Measurements from ENCODE around the gene BLVRA. TPM values are rescaled to one million over a fixed set of nuclear protein-coding genes. Genes with fewer than 3 reads are reported as not detected.
"Not testable (repeated sequence)": the region's sequence is repeated elsewhere in the genome, so short reads cannot be mapped to it uniquely, and the experiment has no call there.

Gene BLVRA
- total and polyA plus RNA-seq, 10 of the 15 experiments (the other 5 are each of a cell fraction or from before 2014, with no cell fraction given) = 63.3 to 198 (median 102) TPM

DNA sequence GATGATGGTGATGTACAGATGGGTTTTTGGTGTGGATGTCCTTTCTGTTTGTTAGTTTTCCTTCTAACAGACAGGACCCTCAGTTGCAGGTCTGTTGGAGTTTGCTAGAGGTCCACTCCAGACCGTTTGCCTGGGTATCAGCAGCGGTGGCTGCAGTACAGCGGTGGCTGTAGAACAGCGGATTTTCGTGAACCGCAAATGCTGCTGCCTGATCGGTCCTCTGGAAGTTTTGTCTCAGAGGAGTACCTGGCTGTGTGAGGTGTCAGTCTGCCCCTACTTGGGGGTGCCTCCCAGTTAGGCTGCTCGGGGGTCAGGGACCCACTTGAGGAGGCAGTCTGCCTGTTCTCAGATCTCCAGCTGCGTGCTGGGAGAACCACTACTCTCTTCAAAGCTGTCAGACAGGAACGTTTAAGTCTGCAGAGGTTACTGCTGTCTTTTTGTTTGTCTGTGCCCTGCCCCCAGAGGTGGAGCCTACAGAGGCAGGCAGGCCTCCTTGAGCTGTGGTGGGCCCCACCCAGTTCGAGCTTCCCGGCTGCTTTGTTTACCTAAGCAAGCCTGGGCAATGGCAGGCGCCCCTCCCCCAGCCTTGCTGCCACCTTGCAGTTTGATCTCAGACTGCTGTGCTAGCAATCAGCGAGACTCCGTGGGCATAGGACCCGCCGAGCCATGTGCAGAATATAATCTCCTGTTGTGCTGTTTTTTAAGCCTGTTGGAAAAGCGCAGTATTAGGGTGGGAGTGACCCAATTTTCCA, 20.0 kb downstream of the BLVRA start:
- CTCF ChIA-PET; H3K4me2 ChIP-seq (ENCODE audit: control insufficient read depth, insufficient read depth); H3K27me3 ChIP-seq (replicated peaks in 1 of 2; ENCODE audit: control insufficient read depth in 2 of 2, insufficient read depth in 2 of 2, low read length in 1 of 2); H4K20me1 ChIP-seq (ENCODE audit: control insufficient read depth, insufficient read depth); SMC1A ChIA-PET (ENCODE audit: uncharacterized antibody, unreplicated experiment); POLR2A ChIA-PET; RAD21 ChIA-PET (ENCODE audit: unreplicated experiment); H2AFZ ChIP-seq (ENCODE audit: control insufficient read depth, low read depth, low read length); BruUV-seq (replicated peaks); DNase-seq (ENCODE audit: low read depth, low spot score); H3K9me3 ChIP-seq (replicated peaks; ENCODE audit: control insufficient read depth, insufficient read depth, low read length); in situ Hi-C loops (cut with MboI); FAIRE-seq; H3K36me3 ChIP-seq (ENCODE audit: control insufficient read depth in 2 of 2, insufficient read depth in 2 of 2, low read length in 1 of 2); ATAC-seq; H3K79me2 ChIP-seq (ENCODE audit: control insufficient read depth, insufficient read depth, low read length); H3K4me1 ChIP-seq (ENCODE audit: control insufficient read depth, insufficient read depth, low read length); H3K9ac ChIP-seq (ENCODE audit: control insufficient read depth, insufficient read depth, low read length); H3K27ac ChIP-seq (ENCODE audit: control insufficient read depth, insufficient read depth); H3K4me3 ChIP-seq; intact Hi-C loops (cut with micrococcal nuclease; ENCODE audit: unreplicated experiment): not testable (repeated sequence)
- 92% methylated on average over 13 of the region's 18 CpGs for WGBS (ENCODE audit: insufficient coverage, insufficient replicate concordance, low lambda C conversion rate, missing lambda C conversion rate)
- TF ChIP-seq ZBTB33 (IDR thresholded peaks at IDR 0.05) = peak; percentile 79

- RAD21 ChIA-PET (ENCODE audit: unreplicated experiment) = no interaction called here
- TF ChIP-seq IRF4 (IDR thresholded peaks at IDR 0.05; ENCODE audit: low read depth, low read length) = no peak
- TF ChIP-seq EP300 (IDR thresholded peaks at IDR 0.05; ENCODE audit: borderline replicate concordance in 1 of 2, control insufficient read depth in 1 of 2, low read depth in 2 of 2, low read length in 2 of 2) = no peak
- TF ChIP-seq, protein P1, sequence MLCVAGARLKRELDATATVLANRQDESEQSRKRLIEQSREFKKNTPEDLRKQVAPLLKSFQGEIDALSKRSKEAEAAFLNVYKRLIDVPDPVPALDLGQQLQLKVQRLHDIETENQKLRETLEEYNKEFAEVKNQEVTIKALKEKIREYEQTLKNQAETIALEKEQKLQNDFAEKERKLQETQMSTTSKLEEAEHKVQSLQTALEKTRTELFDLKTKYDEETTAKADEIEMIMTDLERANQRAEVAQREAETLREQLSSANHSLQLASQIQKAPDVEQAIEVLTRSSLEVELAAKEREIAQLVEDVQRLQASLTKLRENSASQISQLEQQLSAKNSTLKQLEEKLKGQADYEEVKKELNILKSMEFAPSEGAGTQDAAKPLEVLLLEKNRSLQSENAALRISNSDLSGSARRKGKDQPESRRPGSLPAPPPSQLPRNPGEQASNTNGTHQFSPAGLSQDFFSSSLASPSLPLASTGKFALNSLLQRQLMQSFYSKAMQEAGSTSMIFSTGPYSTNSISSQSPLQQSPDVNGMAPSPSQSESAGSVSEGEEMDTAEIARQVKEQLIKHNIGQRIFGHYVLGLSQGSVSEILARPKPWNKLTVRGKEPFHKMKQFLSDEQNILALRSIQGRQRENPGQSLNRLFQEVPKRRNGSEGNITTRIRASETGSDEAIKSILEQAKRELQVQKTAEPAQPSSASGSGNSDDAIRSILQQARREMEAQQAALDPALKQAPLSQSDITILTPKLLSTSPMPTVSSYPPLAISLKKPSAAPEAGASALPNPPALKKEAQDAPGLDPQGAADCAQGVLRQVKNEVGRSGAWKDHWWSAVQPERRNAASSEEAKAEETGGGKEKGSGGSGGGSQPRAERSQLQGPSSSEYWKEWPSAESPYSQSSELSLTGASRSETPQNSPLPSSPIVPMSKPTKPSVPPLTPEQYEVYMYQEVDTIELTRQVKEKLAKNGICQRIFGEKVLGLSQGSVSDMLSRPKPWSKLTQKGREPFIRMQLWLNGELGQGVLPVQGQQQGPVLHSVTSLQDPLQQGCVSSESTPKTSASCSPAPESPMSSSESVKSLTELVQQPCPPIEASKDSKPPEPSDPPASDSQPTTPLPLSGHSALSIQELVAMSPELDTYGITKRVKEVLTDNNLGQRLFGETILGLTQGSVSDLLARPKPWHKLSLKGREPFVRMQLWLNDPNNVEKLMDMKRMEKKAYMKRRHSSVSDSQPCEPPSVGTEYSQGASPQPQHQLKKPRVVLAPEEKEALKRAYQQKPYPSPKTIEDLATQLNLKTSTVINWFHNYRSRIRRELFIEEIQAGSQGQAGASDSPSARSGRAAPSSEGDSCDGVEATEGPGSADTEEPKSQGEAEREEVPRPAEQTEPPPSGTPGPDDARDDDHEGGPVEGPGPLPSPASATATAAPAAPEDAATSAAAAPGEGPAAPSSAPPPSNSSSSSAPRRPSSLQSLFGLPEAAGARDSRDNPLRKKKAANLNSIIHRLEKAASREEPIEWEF (IDR thresholded peaks at IDR 0.05; ENCODE audit: insufficient replicate concordance, low read depth, low read length) = no peak
- TF ChIP-seq HSF1 (IDR thresholded peaks at IDR 0.05; ENCODE audit: low read depth, low read length) = no peak
These were observed 20.7 kb downstream of the BLVRA start for GRCh38 chr7:43779045-43779812.

More at GRCh38 chr7:43779045-43779812, 20.7 kb downstream of the BLVRA start:
- Histone ChIP-seq H4K20me1 (ENCODE audit: control insufficient read depth, insufficient read depth) (no peaks in the 10 kb centered on the region), H3K4me3 (no peak overlapping the region), H3K36me3 (ENCODE audit: control insufficient read depth in 2 of 2, insufficient read depth in 2 of 2, low read length in 1 of 2) (peaks cover 1 to 3% of the 10 kb centered on the region in 2 experiments; a peak in 3 of 4 replicates), H3K9me3 (replicated peaks; ENCODE audit: control insufficient read depth, insufficient read depth, low read length) (no peaks in the 10 kb centered on the region), H3K9ac (ENCODE audit: control insufficient read depth, insufficient read depth, low read length) (no peak overlapping the region), H3K4me1 (ENCODE audit: control insufficient read depth, insufficient read depth, low read length) (peaks cover 8% of the 10 kb centered on the region), H3K4me2 (ENCODE audit: control insufficient read depth, insufficient read depth) (no peak overlapping the region), H3K27ac (ENCODE audit: control insufficient read depth, insufficient read depth) (no peak overlapping the region), H2AFZ (ENCODE audit: control insufficient read depth, low read depth, low read length) (no peak overlapping the region), H3K79me2 (ENCODE audit: control insufficient read depth, insufficient read depth, low read length) (no peaks in the 10 kb centered on the region; the same call in 1 of the 2 replicates), H3K27me3 (replicated peaks in 1 of 2; ENCODE audit: control insufficient read depth in 2 of 2, insufficient read depth in 2 of 2, low read length in 1 of 2) (no peaks in the 10 kb centered on the region)
- 94% methylated on average over 14 of the region's 14 CpGs for WGBS (ENCODE audit: insufficient coverage, insufficient replicate concordance, low lambda C conversion rate, missing lambda C conversion rate)
- FAIRE-seq (no peak), ATAC-seq (no peak), DNase-seq (ENCODE audit: low read depth, low spot score) (no peak)
- ChIA-PET SMC1A (ENCODE audit: uncharacterized antibody, unreplicated experiment) (no interaction called here), POLR2A (no interaction called here), CTCF (no interaction called here)
- in situ Hi-C loops (cut with MboI) = no loop called here
- no TSS peak for BruUV-seq (replicated peaks)
- intact Hi-C loops (cut with micrococcal nuclease; ENCODE audit: unreplicated experiment) = no loop called here

Data from GM12878 (cell line).